ENCODE measurements around the gene TECPR2.
"Not testable (repeated sequence)": the region's sequence is repeated elsewhere in the genome, so short reads cannot be mapped to it uniquely, and the experiment has no call there.

Gene TECPR2

DNA sequence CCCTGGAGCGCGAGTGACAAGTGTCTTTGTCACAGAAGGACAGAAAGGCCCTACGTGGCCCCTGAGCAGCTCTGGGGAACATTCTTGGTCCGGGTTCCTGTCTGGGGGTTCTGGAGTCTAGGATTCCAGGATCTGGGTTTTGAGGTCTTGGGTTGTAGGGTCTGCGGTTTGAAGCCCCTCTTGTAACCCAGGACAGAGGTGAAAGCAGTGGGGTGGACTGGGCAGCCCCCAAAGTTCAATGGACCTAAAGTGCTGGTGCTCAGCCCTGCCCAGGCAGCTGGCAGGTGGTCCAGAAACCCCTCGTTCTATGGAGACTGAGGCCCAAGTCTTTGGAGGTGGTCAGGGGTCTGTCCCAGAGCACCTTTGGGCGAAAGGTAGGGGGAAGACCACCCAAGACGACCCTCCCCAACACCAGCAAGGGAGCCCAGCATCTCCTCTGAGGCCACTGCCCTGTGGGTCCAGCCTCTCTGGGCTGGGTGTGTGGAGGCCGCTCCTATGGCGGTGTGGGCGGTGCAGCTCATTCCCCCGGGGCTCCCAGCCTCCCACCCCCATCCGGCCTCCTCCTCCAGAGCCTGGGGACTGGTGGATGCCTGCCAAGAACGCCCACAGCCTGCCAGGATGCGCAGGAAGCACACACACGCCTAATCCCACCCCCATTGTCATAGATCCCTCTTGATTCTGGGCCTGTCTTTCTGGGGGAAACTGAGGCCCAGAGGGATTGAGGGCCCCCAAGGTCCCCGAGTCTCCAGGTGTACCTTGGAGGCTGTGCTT lies 177.0 kb downstream of the TECPR2 start:
- DNase-seq = no peak

DNA sequence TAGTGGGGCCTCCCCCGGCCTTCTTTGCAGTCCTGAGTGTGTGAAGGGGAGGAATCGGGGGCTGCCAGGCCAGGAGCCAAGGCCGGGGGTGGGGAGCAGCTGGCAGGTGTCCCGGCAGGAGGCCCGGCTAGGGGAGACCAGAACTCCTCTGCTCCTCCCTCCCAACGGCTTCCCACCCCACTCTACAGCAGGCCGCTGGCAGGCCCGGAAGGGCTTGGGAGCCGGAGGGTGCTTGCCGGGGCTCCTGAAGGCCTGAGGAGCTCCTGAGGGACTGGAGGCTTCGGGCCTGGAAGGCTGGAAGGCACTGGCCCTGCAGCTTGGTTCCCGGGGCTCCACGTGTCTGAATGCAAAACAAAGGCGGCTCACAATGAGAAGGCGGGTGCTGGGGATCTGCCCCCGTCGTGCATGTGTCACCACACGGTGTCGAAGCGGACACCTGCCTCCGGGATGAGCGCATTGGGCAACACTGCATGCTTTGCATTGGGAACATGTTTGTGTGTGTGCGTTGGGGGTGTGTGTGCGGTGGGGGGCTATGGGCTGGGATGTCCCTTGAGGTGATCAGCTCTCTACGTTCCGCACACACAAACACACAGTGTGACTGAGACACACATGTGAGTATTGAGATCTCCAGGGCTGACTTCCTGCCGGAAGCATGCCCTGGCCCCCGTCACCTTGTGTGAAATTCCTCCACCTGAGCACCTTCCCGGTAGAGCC lies 177.7 kb downstream of the TECPR2 start:
- DNase-seq = no peak

DNA sequence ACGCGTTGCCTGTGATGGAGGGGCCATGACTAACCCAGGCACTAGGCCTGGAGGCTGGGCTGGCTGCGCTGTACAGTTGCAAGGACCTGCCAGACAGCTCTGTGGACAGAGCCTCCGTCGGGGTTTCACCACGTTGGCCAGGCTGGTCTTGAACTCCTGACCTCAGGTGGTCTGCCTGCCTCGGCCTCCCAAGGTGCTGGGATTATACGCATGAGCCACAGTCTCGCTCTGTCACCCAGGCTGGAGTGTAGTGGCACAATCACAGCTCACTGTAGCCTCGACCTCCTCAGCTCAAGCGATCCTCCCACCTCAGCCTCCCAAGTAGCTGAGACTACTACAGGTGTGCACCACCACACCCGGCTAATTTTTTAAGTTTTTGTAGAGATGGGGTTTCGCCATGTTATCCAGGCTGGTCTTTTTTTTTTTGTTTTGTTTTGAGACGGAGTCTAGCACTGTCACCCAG lies 178.3 kb downstream of the TECPR2 start:
- not testable (repeated sequence) for DNase-seq

DNA sequence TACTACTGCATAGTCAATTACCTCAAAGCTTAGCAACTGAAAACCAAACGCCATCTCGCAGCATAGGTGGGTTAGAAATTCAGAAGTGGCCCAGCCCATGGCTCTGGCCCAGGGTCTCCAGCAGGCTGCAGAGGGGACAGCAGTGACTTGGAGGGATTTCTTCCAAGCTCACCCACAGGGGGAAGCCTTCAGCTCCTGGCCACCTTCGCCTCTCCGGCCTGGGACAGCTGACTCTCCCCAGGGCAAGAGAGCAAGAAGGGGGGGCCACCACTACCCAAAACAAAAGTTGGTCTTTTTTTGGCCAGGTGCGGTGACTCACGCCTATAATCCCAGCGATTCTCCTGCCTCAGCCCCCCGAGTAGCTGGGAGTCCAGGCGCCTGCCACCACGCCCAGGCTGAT lies 179.0 kb downstream of the TECPR2 start:
- DNase-seq = no peak

DNA sequence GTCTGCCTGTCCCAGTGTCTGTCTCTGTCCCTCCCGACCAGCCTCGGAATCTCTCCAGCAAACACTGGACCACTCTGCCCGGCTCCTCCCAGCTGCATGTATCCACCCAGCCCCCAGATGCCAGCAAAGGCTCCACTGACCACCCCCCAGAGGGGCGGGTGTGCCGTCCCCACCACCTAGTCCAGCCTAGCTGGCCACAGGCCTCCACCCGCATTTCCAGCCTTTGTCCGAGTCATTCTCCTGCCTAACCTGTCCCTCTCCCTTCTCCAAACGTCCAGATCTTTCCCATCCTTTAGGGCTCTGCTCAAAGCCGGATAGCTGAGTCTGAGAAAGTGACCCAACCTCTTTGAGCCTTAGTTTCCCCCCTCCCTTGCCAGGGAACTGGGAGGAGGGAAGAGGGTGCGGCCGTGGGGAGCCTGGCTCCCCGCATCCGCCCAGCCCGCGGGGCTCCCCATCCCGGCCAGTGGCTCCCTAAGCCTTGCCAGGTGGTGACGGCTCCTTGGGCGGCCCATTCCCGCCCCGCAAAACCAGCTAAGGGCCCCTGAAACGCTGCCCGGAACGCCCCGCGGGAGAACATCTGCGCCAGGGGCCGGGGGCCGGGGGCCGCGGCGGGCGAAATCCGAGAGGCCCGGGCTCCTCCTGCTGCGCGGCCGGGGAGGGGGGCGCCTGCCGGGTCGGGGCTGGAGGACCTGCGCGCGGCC lies 181.5 kb downstream of the TECPR2 start:
- DNase-seq = no peak

DNA sequence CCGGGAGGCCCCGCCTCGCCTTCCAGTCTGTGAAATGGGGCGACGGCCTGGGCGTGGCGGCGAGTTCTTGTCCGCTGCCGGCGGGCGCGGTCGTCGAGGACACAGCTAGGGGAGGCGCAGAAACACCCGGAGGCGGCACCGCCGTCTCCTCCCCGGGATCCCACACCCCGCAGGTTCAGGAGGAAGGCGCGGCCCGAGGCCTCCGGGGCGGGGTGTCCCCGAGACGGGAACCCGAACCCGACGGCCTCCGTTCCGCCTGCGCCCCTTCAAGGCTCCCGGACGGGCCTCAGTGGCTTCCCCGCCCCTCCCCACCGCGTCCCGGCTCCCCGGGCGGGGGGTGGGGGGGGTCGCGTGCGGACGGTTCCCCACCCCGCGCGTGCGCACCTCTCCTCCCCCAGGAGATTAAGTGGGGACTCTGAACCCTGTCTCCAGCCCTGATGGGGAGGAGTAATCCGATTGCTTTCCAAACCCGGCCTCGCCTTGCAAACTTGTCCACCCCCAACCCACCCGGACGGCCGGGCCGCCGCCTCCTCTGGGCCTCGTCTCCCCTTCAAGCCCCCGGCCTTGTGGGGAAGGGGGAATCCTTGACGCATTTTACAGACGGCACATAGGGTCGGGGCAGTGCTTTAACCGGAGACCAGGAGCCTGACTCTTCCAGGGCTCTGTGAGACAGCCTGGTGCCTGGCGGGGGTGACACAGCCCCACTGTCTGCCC lies 182.2 kb downstream of the TECPR2 start:
- no peak for DNase-seq

DNA sequence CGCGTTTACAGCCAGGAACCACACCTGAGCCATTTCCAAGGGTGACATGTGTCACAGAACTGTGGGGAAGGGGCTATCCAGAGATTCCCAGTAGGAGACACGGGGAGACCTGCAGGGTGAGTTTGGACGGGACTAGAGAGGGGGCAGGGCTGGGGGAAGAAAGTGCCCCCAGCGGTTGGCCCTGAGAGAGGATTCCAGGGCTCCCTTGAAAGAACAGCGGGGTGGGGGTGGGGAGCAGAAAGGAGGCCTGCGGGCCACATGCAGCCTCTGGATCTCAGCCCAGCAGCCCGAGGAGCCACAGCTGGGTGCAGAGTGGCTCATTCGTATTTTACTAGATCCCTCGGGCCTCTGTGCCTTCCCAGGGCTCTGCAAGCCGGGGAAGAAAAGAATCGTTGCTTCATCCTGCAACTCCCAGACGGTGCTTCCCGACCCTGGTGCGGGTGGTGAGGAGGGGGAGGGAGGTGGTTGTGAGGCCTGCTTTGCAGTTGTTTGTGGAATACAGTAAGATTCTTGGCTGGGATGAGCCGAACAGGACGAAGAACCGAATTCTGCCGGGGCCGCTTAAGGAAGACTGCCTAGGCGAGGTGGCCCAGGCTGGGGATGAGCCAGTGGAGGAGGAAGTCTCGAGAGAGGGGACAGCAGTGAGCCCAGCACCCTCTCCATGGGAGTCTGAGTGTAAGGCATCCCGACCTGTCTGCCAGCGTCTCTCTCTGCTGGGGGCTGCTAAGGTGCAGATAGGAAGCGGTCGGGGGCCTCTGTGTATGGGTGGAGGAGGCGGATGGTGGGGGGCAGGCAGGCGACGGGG lies 182.9 kb downstream of the TECPR2 start:
- no peak for DNase-seq

DNA sequence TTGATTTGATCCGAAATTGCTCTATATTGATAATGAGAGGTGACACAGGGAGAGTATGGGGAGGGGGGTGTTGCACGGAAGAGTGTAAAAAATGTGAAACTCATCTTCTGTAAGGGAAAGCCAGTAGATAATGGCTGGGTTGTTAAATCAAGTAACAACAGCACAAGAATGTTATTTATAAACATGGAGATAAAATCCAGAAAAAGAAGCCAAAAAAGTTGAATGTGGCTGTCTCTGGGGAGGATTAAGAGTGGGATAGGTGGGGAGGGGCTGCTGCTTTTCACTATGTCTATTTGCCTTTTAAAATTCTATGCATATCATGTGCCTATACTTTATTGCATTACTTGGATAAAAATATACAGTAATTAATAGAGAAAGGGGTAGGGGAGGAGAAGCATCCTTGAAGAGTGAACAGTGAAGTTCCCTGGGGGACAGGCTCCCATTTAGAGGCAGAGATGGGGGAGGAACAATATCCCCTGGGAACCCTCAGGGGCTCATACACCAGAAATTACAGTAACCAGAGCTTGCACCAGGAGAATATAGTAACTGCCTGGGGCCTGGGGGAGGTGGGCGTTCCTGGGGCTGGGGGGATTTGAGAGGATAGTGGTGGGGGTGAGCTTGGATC lies 186.0 kb downstream of the TECPR2 start:
- DNase-seq = no peak

DNA sequence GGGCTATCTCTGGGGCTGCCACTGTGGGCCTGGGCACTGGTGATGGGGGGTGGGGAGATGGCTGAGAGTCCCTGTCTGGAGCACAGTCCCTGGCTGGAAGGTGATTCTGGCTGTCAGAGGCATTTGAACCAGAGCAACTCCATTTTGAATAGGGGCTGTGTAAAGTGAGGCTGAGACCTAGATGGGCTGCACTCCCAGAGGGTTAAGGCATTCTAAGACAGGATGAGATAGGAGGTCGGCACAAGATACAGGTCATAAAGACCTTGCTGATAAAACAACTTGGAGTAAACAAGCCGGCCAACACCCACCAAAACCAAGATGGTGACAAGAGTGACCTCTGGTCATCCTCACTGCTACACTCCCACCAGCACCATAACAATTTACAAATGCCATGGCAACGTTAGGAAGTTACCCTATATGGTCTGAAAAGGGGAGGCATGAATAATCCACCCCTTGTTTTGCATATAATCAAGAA lies 188.2 kb downstream of the TECPR2 start:
- DNase-seq = not testable (repeated sequence)

Measured in NCI-H1417 treated with DMSO at 0.1 percent for 48 hours (cell line).